NCI-H2227 (cell line): ENCODE measurements around the gene RNF5.
"Not testable (repeated sequence)": the region's sequence is repeated elsewhere in the genome, so short reads cannot be mapped to it uniquely, and the experiment has no call there.

ENCODE experiments used
- DNase-seq: peaks from one replicate; lab custom pipeline; 2025; ENCODE audit not compliant: unreplicated experiment; lab: John Stamatoyannopoulos, UW

RNF5 gene

DNA sequence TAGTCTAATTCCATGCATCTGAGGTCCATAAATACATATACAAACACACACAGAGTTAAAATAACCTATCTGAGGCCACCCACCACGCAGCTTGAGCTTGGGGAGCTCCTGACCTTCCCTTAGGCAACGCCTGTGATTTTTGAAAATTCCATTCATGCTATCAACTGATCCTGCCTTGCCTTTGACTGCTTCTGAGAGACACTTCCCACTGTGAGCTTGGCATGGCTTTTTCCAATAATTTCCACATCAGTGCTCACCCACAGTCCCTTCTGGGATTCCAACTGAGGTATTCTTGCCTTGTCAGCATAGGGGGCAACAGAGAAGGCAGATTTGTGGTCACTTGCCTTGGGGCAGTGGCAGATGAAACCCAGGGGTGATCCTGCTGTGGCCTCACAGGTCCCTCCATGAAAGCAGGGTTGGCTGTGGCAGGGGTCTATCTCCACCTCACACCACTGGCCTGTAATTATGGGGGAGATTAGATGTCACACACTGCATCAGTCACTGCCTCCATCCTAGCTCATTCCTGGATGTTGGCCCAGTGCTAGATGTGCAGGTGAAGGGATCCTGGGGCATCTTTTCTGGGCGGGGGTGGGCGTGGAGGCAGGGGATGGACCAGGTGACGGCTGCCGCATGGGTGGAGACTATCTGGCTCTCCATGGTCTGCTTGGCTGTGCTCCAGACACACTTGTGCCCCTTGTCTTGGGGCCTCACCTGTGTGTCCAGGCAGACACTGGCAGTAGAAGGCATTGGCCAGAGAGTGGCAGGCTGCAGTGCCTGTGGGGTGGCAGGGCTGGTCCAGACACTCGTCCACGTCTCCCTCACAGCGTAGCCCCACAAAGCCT is 25.4 kb downstream of the RNF5 start:
- DNase-seq: no peak

DNA sequence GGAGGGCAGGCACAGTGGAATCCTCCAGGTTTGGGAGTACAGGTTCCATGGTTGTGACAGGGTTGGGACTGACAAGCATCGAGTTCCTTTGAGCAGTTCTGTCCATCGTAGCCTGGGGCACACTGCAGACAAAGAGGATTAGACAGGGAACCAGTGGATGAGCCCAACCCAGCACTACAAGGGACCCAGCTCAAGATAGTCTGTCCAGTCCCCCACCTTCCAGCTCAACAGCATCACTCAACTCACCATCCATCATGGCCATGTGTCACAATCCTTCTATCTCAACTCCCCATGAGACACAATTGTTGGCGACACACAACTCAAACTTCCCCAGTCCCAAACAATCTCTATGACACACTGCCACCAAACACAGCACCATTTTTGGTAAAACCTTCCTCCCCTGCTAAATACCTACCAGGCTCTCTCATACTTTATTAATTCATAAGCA is 26.1 kb downstream of the RNF5 start:
- DNase-seq: no peak

DNA sequence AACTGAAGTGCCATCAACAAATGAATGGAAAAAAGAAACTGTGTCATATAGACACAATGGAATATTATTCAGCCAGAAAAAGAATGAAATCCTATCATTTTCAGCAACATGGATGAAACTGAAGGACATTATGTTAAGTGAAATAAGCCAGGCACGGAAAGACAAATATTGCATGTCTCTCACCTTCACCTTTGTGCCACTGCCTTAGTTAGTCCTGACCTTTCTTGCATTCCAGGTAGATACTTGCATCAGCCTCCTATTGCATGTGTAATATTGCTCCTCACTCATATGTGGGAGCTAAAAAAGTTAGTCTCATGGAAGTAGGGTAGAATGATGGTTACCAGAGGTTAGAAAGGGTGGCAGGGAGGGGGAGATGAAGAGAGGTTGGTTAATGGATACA is 30.8 kb downstream of the RNF5 start:
- no peak for DNase-seq

DNA sequence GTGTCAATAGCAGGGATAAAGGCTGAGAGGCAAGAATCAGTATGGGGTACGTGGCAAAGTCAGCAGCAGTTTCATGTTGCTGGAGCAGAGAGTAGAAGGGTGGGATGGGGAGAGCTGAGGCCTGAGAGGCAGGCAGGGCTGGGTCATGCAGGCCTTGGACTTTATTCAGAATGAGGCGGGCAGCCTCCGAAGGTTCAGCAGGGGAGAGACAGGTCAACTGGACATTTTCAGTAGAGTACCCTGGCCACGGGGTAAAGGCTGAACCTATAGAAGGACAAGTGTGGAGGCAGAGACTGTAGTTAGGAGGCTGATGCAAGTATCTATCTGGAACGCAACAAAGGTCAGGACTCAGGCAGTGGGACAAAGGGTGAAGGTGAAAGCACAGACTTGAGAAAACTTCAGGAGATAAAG is 32.0 kb downstream of the RNF5 start:
- DNase-seq: no peak

DNA sequence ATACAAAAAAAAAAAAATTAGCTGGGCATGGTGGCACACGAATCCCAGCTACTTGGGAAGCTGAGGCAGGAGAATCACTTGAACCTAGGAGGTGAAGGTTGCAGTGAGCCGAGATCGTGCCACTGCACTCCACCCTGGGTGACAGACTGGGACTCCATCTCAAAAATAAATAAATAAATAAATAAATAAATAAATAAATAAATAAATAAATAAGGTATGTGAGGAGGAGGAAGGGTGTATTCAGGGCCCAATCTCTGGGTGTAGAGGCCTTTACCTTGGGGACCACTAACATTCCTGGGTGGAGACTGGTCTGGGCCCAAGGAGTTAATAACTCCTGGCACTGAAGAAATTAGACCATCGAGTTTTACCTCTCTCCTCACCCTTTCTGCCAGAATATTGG is 33.2 kb downstream of the RNF5 start:
- not testable (repeated sequence) for DNase-seq

DNA sequence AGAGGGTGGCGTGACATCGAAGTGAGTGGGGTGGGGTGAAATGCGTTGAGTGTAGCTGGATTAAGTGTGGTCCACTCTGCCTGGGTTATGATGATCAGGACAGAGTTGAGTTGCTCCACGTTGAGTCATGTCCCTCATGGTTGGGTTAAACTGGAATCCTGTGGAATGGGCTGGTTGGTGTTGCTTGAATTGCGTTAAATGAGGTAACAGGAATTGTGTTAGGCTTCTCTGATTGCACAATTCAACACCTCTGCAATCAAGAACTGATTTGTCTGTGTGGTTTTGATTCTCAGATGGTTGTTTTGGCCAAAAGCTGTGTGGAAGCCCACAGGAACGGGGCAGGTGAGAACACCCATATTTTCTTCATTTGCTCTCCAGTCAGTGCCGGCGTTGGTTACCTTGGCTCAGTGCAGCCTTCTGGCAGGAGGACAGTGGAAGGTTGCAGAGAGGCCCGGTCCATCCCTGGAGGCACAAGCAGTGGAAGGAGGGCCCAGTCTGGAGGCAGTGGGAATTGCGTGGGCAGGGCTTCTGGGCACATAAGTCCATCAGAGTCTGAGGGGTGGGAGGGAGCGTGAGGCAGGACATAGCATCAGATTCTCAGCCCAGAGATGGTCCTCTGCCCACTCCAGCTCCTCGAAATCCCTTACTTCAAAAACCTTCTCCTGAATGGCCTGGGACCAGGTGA is 34.0 kb downstream of the RNF5 start:
- no peak for DNase-seq

DNA sequence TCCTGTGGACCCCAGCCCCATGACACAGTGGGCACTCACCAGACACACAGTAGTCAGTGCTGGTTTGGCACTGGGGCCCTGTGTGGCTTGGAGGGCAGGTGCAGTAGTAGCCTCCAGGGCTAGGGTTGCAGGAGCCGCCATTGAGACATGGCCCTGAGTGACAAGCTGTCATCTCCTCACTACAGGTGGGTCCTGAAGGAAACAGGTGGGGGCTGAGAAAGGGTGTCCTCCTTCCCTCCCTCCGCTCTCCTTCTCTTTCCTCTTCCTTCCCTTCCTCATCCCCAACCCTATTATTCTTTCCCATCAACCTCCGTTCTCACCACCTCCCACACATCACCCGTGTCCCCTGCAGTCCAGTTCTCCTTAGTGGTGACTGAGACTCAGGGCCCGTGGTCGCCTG is 35.4 kb downstream of the RNF5 start:
- no peak for DNase-seq

DNA sequence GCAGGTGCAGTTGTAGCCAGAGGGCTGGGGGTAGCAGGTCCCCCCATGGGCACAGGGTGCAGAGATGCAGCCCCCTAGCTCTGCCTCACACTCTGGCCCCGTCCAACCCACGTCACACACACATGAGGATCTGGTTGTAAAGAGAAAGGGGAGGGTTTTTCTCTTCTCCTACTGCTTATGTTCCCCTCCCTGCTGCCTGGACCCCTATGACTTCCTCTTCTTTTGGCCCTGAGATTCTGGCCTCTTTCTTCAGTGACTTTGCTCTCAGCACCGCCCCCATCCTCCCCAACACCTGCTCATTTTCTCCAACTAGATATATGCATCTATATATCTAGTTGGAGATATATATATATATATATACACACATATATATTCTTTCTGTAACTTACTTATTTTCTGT is 35.9 kb downstream of the RNF5 start:
- DNase-seq: no peak

DNA sequence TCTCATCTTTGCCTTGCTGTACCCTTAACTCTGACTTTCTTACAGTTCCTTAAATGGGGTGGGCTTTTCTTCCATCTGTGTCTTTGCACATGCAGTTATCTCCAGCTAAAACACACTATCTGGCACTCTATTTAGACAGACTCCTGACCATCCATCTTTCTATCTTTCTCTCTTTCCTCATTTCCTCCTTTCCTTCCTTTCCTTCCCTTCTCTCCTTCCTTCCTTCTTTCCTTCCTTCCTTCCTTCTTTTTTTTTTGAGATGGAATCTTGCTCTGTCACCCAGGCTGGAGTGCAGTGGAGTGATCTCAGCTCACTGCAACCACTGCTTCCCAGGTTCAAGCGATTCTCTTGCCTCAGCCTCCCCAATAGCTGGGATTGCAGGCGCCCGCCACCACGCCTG is 37.4 kb downstream of the RNF5 start:
- no peak for DNase-seq

DNA sequence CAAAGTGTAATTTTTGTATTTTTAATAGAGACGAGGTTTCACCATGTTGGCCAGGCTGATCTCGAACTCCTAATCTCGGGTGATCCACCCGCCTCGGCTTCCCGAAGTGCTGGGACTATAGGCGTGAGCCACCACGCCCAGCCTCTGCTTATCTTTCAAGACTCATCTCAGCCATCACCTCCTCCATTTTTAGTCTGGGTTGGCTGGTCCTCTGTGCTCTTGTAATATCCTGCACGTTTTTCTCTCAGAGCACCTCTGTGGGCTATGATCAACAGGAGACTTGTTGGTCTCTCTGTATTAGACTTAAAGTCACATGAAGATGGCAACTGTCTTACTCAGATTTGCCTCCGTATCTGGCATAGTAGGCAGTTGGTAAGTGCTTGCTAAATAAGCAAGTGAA is 38.1 kb downstream of the RNF5 start:
- DNase-seq: no peak

DNA sequence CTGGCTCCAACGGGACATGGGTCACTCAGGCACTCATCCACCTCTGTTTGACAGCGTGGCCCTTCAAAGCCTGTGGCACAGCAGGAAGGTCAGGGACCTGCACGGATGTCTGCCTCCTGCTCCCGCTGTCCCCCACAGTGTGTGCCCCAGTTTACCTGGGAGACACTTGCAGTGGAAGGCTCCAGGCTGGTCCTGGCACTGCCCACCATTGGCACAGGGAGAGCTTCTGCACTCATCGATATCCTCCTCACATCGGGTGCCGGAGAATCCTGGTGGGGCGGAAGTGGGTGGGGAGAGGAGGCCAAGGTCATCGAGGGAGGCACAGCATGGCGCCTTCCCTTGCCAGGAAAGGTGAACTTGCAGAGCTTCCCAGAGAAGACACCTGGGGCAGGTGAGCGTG is 38.8 kb downstream of the RNF5 start:
- no peak for DNase-seq

DNA sequence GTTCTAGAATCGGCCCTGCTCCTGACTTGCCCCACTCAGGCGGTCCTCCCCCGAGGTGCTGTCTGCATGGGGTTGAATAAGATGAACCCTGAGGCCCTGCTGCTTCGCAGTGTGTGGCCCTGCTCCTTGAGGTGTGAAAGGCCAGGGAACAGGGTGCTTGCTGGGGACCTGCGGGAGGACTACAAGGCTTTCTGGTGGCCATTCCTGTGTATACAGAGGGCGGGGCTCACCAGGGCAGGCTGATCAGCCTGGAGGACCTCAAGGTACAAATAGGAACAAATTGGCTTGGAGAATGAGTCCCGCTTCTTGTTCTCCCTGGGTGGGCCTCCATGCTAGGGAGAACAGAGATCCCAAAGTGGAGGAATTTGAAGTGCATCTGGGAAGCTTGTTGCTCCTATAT is 40.0 kb downstream of the RNF5 start:
- no peak for DNase-seq

DNA sequence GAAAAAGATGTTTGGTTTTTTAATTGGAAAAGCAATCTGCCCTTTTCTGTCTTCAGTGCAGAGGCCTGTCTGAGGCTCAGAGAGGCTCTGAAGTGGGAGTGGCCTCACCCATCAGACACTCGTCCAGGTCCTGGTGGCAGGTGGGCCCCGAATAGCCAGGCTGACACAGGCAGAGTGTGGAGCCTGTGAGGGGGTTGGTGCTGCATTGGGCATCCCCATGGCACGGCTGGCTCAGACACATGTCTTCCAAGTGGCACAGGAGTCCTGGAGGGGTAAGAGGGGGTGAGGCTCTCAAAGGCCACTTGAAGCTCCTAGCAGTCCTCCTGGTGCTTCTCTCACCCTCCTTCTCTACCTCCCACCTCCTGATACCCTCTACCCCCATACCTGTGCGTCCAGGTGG is 41.8 kb downstream of the RNF5 start:
- no peak for DNase-seq

DNA sequence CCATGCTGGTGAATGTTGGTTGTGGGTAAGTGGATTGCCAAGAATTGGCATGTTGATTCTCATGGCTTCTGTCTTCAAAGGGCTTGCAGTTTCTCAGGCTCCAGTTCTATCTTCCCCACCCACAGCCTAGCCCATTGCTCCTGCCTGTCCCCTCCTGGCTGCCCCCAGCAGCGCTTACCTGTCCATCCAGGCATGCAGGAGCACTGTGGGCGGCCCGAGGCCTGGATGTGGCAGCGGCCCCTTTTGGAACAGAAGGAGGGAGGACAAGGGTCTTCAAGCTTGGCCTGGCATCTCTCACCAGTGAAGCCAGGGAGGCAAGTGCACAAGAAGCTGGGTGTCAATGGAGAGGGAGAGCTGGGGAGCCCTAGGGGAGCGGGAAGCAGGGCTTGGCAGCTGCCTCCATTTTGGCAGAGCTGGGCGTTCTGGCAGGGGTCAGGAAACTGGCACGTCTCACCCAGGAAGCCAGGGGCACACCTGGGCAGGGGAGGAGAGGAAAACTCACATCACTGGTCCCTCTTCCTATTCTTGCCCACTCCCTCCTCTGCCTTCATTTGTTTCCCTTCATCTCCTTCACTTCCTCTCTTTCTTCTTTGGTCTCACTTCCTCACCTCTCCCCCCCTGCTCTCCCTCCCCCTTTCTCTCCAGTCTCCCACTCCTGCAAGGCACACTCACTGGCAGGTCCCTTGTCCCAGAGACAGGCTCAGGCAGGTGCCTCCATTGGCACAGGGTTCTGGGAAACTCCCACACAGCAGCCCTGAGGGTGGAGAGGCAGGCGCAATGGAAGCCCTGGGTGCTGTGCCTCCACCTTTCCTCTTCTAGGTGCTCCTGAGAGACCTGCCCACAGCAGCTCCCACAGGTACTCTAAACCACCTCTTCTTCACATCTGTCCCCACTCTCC is 44.4 kb downstream of the RNF5 start:
- no peak for DNase-seq

DNA sequence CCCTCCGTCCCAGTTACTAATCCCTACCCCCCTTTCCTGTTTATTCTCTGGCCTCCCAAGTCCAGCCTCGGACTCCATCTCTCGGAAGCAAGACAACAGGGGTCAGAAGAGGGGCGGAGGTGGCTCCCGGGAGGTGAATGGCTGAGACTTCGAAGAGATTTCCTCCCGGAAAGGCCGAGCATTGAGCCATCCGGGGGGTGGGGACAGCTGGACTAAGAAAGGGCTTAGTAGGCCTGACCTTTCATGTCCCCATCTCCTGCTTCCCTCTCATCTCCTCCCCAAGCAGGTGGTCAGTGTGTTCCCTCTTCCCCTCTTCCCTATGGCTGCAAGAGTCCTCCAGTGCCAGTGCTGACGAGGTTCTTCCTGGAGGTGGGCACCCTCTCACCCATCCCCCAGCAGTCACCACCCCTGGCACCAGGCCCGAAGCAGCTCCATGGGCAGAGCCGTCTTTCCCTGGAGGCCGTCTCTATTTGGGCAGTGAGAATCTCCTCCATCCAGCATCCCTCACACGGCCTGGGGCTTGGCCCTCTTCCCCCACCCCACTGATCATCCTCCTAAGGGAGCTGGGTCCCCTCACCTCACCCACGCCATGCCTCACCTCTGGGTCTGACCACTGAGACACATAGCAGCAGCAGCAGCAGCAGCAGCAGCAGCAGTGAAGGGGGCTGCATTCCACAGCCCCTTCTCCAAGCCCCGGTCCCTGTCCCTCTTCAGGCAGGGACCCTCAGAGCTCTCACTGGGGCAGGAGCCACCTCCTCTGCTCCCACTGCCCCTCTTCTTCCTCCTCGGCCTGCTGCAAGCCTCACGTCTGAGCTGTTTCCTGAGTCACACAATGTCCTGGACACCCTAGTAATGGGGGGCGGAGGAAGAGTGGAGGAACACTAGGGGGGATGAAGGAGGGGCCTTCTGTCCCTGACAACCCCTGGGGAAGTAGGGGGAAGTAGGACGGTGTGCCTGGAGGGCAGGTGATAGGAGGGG is 45.3 kb downstream of the RNF5 start, which contains the start of gene NOTCH4:
TSS of gene NOTCH4 (minus strand) at position 810 of the 978 bp plus-strand sequence. CDS start at position 671, 139 bp downstream.
- no peak for DNase-seq

DNA sequence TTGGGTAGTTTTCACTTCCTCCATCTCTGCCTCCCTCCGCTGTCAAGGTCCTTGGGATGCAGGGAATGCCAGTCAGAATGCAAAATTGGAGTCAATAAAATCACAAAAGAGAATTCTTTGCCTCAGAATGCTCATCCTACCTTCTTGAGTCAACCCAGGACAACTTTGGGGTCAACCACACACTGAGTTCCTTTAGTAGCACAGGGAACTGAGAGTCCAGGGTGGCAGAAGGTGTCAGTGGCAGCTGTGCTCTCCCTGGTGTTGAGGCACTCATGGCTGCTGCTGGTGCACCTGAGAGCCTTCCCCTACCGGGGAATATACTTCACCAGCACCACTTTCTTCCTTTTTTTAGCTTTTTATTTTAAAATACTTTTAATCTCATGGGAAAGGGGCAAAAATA is 46.5 kb downstream of the RNF5 start:
- DNase-seq: no peak

DNA sequence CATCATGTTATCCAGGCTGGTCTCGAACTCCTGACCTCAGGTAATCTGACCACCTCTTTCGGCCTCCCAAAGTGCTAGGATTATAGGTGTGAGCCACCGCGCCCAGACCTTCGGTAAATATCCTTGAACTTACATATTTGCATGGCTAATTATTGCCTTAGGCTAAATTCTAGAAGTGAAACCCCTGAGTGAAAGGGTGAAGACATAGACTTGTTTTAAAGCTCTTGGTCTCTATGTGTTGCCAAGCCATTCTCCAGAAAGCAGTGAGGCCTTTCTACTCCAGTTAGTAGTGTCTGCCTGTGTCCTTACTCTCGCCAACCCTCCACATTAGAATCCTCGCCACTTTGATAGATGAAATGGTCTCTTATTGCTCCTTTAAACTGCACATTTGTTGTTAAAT is 48.2 kb downstream of the RNF5 start:
- no peak for DNase-seq
